M059J (cell line): ENCODE measurements around the gene PBX1. TPM values are rescaled to one million over a fixed set of nuclear protein-coding genes. Genes with fewer than 3 reads are reported as not detected.

Source experiments
- DNase-seq: peaks from one replicate; pipeline ENCODE4 v3.0.0-alpha.2; 2012; ENCODE audit warnings: low read depth
- total RNA-seq: library from RNA; depleted of rRNA; stranded (reverse); fragments of >200 nt; shearing (Covaris generic); gene quantifications from 2 replicates; pipeline ENCODE4 v1.2.3, GENCODE V29; 2014

Gene PBX1
- total RNA-seq, 1 experiment from 2014 or later: 20.2 TPM

- no peak for DNase-seq
These were observed 4.9 kb downstream of the PBX1 start for GRCh38 chr1:164563721-164564360.

GRCh38 chr1:164564378-164564777 is 5.4 kb downstream of the PBX1 start:
- DNase-seq: no peak

DNA sequence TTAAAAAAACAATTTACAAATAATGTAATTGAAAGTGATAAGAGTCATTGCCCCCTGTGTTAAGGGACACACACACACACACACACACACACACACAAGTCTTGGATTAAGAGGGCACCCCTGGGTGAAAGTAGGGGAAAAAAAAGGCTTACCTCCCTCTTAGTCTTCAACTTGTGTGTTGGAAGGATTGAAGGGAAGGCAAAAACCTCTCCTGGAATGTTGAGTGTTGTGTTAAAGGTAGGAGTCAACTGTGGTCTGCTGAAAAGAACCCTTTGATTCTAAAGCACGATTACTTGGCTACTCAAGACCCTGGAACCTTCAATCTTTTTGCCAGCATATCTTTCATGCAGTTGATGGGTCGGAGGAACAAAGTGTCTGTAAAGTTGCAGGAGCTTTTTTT is 6.4 kb downstream of the PBX1 start:
- no peak for DNase-seq

- DNase-seq: no peak
These were observed 8.8 kb downstream of the PBX1 start for GRCh38 chr1:164567774-164568173.

- DNase-seq: no peak
These were observed 10.3 kb downstream of the PBX1 start for GRCh38 chr1:164569241-164569640.

DNA sequence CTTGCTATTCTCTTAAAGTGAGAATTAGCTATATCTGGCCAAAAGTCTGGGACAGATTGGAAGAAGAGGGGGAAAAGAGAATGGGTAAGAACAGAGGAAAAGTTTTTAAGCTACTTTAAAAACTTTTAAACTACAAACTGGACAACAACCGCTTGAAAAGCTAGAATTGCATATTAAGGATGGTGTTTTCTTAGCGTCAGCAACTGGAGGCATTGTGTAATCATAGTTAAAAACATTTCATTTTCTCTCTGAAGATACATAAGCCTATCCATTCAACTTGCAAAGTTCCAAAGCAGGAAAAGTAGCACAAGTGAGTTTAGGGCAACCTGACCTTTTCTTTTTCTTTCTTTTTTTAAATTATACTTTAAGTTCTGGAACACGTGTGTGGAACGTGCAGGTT is 10.9 kb downstream of the PBX1 start:
- no peak for DNase-seq

- no peak for DNase-seq
These were observed 12.3 kb downstream of the PBX1 start for GRCh38 chr1:164571333-164571732.

DNA sequence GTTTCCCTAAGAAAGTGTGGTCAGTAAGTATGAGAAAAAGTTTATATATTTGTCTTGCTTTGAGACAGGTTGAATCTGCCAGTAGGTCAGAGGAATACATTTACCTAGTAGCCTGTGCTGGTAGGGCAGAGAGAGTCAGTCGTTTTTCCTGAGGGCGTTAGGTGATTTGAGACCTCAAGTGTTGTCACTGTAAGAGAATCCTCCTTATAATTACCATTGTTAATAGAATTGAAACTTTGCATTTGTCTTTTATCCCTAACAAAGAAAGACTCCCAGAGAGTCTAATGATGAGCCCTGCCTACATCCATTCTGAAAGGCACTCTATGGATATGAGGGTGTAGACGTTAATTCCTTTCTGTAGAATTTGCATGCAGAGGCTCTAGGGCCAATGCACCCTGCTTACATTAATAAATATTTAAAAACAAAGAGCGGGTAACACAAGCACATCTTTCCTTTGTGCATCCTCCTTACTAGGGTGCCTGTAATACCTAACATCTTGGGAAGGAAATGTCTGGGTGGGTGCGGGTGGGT is 16.4 kb downstream of the PBX1 start:
- no peak for DNase-seq

- DNase-seq: no peak
These were observed 17.6 kb downstream of the PBX1 start for GRCh38 chr1:164576291-164577271.

- DNase-seq: no peak
These were observed 18.3 kb downstream of the PBX1 start for GRCh38 chr1:164577291-164577690.

GRCh38 chr1:164578479-164579200 is 19.7 kb downstream of the PBX1 start:
- DNase-seq: no peak

DNA sequence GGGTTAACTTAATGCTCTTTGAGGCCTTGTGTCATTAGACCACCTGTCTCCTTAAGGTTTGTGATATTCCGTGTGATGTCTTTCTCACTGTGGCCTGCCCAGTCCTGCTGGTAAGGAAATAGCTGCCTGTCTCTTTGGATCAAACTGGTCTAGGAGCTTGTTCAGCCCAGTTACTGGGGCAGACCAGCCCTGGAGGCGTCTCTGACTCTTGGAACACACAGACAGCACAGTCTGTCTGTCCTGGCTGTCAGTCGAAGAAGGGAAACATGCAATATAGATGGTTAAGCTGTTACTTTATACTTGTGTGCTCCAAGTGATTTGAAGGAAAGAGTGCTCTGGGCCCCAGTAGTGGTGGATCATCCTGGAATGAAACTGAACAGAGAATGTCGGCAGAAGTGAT is 20.4 kb downstream of the PBX1 start:
- no peak for DNase-seq

- no peak for DNase-seq
These were observed 22.8 kb downstream of the PBX1 start for GRCh38 chr1:164581762-164582161.

DNA sequence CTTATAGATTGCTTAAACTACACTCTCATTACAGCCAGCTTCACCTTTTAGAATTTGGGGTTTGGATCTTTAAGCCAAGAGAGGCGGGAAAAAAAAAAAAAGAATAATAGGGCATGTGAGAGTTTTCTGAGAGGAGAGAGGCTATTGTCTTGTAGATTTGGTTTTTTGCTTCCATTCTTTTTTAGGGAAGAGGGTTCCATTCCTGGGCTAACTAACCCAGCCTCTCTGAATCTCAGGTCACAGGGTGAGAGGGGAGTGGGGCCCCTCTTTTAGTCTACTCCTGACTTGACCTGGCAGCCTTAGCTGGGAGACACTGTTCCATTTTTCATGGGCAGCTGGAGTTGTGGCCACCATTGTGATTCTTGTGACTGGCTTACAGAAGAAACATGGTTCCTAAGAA is 24.2 kb downstream of the PBX1 start:
- DNase-seq: no peak

GRCh38 chr1:164583835-164584539 is 25.0 kb downstream of the PBX1 start:
- no peak for DNase-seq

DNA sequence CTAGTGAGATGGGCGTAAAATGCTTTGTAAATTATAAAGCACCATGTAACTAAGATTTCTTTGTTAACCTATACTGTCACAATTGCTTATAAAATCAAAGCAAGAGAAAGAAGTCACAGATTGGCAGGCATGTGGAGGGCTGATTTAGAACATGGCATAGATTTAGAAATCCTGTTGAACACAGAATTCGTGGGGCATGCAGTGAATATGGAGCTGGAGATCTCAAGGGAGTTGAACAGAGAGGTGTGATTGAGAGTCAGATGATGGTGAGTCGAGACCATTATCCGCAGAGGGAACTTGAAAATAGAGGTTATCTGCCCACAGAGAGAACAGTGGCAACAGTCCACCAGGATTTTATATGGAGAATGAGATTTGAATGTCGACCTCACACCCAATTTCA is 27.6 kb downstream of the PBX1 start:
- DNase-seq: no peak

DNA sequence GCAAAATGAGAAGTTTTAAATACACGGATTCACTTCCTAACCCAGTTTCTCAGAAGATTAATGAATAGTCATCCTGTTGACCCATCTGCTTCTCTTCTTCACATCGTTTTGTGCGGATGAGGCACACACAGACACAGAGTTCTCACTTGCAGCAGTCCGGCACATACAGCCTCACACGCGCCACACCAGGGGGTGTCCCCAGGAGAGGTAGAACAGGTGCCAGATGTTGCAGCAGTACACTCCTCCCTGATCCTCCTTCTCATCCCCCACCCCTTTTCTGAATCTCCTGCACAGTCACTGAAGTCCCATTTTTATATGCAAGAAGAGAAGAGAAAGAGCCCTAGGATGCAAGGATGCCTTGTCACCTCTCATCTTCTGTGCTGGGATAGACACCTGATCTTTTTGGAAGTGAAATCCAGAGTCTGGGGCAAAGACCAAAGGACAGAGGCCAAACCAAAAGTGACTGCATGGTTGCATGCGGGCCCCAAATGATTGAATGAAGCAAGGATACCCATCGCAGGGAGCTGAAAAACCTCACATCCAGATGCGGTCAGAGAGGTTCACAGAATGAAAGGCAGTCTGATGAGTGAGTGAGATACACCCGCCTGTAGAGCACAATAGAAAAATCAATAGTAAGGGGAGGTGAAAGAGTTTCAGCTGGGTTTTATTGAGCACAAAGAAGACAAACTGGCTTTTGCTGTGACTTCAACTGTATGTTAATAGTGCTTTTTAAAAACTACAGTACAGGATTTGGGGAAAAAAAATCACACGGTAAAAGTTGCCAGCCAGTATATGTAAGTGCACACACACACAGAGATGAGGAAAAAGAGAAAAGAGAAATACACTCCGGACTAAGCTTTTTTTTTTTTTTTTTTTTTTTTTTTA is 28.9 kb downstream of the PBX1 start:
- peak; percentile 20 for DNase-seq

DNA sequence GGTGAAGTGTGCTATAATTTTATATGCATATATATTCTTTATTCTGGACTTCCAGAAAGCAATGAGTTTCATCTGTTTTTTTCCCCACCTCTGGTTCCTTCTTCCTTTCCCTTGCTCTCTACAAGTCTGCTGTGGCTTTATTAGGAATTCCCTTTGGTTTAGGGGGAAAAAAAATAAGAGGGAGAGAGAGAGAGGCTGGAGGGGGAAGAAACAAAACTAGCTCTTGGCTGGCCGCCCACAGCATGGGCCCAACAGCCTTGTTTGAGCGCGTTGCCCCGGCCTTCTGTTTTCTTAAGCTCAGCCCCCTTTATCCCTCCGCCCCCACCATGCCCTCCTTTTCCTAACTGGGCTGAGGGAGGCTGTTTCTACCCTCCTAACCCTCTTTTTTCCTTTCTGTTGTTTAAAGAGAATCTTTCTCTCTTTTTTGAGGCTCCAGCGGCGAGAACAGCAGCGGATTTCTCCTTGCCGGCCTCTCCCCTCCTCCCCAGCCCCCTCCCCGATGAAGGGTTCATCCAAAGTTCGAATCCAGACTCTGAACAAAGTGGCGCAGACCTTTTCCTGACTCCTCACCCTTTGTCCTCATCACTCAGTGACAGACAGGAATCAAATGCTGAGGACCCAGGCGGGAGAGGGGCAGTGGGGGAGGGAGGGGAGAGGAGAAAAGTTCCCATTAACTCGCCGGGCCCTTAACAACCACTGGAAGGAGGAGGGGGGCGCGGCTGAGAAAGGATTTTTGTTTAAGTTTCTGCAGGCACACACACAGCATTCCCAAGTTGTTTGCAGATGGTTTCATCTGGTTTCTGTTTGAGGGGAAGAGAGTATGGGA is 29.7 kb downstream of the PBX1 start:
- peak; percentile 77 for DNase-seq

DNA sequence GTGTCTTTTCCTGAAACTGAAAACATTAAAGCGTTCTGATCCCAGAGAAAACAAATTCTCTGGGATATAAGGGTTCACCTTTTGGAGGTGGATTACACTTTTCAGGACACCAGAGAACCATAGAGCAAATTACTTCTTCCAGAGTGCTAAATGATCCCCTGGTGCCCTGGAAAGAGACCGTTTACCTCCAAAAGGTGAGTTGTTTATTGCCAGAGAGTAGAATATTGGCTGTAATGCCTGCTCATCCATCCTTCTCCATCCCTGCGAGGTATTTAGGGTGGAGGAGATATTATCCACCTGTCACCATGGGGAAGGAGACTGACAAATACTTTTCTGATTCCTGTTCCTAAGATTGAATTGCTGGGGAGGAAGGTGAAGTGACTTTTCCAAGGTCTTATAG is 30.4 kb downstream of the PBX1 start:
- DNase-seq: no peak
